OCI-LY7 (cell line): Measurements from ENCODE around the gene CCDC78.

ENCODE experiments used
- EZH2phosphoT487 ChIP-seq: fragments of 200-600 bp; sonication (generic); IDR thresholded peaks from 2 replicates; pipeline ENCODE4 v1.6.1; 2018; ENCODE audit warnings: low read depth, borderline replicate concordance, mild to moderate bottlenecking, mixed run types, antibody characterized with exemption, low read length, moderate library complexity, mixed read lengths
- TF ChIP-seq, protein P1 (sequence below): fragments of 200-600 bp; sonication (generic); conservative IDR thresholded peaks from 2 replicates; pipeline ENCODE4 v1.5.1; 2014; ENCODE audit warnings: mild to moderate bottlenecking, antibody characterized with exemption, low read length, moderate library complexity, mixed read lengths

- TF ChIP-seq, protein P1, sequence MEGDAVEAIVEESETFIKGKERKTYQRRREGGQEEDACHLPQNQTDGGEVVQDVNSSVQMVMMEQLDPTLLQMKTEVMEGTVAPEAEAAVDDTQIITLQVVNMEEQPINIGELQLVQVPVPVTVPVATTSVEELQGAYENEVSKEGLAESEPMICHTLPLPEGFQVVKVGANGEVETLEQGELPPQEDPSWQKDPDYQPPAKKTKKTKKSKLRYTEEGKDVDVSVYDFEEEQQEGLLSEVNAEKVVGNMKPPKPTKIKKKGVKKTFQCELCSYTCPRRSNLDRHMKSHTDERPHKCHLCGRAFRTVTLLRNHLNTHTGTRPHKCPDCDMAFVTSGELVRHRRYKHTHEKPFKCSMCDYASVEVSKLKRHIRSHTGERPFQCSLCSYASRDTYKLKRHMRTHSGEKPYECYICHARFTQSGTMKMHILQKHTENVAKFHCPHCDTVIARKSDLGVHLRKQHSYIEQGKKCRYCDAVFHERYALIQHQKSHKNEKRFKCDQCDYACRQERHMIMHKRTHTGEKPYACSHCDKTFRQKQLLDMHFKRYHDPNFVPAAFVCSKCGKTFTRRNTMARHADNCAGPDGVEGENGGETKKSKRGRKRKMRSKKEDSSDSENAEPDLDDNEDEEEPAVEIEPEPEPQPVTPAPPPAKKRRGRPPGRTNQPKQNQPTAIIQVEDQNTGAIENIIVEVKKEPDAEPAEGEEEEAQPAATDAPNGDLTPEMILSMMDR: no peak
- TF ChIP-seq EZH2phosphoT487: no peak
Measured at GRCh38 chr16:702341-702740, 23.9 kb downstream of the CCDC78 start.
